ENCODE measurements around the gene FRS2.

DNA sequence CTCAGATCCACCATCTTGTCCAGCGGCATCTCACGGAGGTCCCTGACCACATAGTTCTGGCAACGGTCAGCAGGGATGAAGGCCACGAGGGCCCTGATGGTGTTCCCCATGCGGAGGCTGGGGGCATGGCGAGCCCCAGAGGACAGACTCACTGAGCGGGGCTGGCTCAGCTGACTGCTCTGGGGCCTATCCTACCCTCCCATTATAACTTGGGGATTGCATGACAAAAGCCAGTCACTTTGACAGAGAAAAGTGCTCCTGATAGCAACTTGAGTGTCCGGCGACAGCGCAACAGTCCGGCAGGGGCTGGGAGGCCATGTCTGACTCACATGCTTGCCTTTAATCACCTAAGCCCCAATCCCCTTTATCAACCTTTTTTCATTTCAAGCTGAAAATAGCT lies 140.5 kb downstream of the FRS2 start, which contains the start of gene LRRC10:
- TF ChIP-seq CTCF (IDR thresholded peaks at IDR 0.05; ENCODE audit: low read length): no peak
- TF ChIP-seq EZH2 (optimal IDR thresholded peaks at IDR 0.05; ENCODE audit: low read depth, low read length): no peak
- no peak for TF ChIP-seq EZH2phosphoT487 (IDR thresholded peaks at IDR 0.05; ENCODE audit: low read length)

Measured in MM.1S (cell line).